Testis (tissue), 3 donors: Measurements from ENCODE around the gene KLHDC4. TPM values are rescaled to one million over a fixed set of nuclear protein-coding genes. Genes with fewer than 3 reads are reported as not detected.
A peak's percentile ranks its signal among the peaks of the same experiment; 100 is the strongest.
"Not testable (repeated sequence)": the region's sequence is repeated elsewhere in the genome, so short reads cannot be mapped to it uniquely, and the experiment has no call there.

ENCODE experiments used
- DNase-seq: peaks from one replicate; pipeline ENCODE4 v3.0.0-alpha.2; 2019
- H3K27ac ChIP-seq, 2 donors: fragments of 200-600 bp; sonication (generic); one replicate each; pipeline ENCODE4 v1.5.1; 2019
- H3K27me3 ChIP-seq: fragments of 200-600 bp; sonication (generic); one replicate; pipeline ENCODE4 v1.5.1; 2019
- H3K36me3 ChIP-seq: fragments of 200-600 bp; sonication (generic); one replicate; pipeline ENCODE4 v1.5.1; 2017; ENCODE audit warnings: low read depth; ENCODE audit errors: missing control alignments
- H3K4me1 ChIP-seq: fragments of 200-600 bp; sonication (generic); one replicate; pipeline ENCODE4 v1.5.1; 2019
- H3K4me3 ChIP-seq, 2 donors: fragments of 200-600 bp; sonication (generic); one replicate each; pipeline ENCODE4 v1.5.1; 2017 to 2019
- H3K9me3 ChIP-seq: fragments of 200-600 bp; sonication (generic); one replicate; pipeline ENCODE4 v1.5.1; 2017
- CTCF ChIP-seq, 3 experiments: fragments of 450-650 bp in 2 of 3; fragments of 200-600 bp in 1 of 3; sonication (generic) in 1 of 3; IDR thresholded peaks; one replicate each; pipeline ENCODE4 v1.5.1; 2016 to 2019; ENCODE audit warnings: antibody characterized with exemption in 3 of 3, mild to moderate bottlenecking in 2 of 3, moderate library complexity in 1 of 3
- POLR2A ChIP-seq: fragments of 450-650 bp; IDR thresholded peaks from one replicate; pipeline ENCODE4 v1.6.1; 2017; ENCODE audit warnings: antibody characterized with exemption, mild to moderate bottlenecking, moderate library complexity
- WGBS, 2 donors: methylation state at CpG; one replicate each; pipeline ENCODE4 v1.1.5; 2018; 5-methylcytosine and 5-hydroxymethylcytosine counted together
- intact Hi-C: fragments of 100-400 bp; cut with DNase I; formaldehyde crosslinking; loops from one replicate; pipeline ENCODE4 v1.15.1; 2023; ENCODE audit warnings: low total_unique reads
- polyA plus RNA-seq: library from polyadenylated mRNA; stranded (reverse); fragments of 350-450 nt; fragmentation: Illumina TruSeq; extraction: RNeasy Lipid Tissue Mini Kit (QIAGEN cat#74804); gene quantifications from one replicate; pipeline ENCODE4 v1.2.3, GENCODE V29; 2014; ENCODE audit warnings: low read depth, low replicate concordance; ENCODE audit not compliant: insufficient read depth
- total RNA-seq, 2 donors: library from RNA; depleted of rRNA; stranded (reverse); fragments of >200 nt; gene quantifications; one replicate each; pipeline ENCODE4 v1.2.3, GENCODE V29; 2016

Gene KLHDC4
- total and polyA plus RNA-seq, 3 donors from 2014 or later, result 60.6 to 130 (median 79.2) TPM

DNA sequence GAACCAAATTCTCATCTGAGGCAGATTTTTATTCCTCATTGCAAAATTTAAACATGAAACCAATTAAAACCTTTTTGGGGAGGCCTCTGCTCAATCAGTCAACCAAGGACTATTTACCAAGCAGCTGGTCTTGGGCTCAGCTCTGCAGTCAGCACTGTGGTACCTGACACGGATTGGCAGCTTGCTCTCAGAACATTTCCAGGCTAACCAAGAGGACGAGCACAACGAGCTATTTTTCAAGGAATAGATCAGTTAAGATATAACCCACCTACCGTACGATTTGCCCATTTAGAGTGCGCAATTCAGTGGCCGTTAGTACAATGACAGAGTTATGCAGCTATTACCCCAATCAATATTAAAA is 26.4 kb upstream of the KLHDC4 start:
- Histone ChIP-seq H3K27me3 (no peaks in the 10 kb centered on the region), H3K36me3 (no peaks in the 10 kb centered on the region), H3K27ac (no peak overlapping the region), H3K9me3 (no peaks in the 10 kb centered on the region), H3K4me1 (no peaks in the 10 kb centered on the region), H3K4me3 (no peak overlapping the region)
- WGBS, 2 donors, result 93% methylated on average over 7 of the region's 7 CpGs
- intact Hi-C loops, result no loop called here
- no peak for DNase-seq
- TF ChIP-seq POLR2A, result no peak
- no peak for TF ChIP-seq CTCF (IDR thresholded peaks at IDR 0.05)

GRCh38 chr16:87791295-87792204 is 25.8 kb upstream of the KLHDC4 start:
- DNase-seq, result no peak
- Histone ChIP-seq H3K27me3 (no peaks in the 10 kb centered on the region), H3K36me3 (no peaks in the 10 kb centered on the region), H3K27ac (no peak overlapping the region), H3K9me3 (no peaks in the 10 kb centered on the region), H3K4me1 (no peaks in the 10 kb centered on the region), H3K4me3 (no peak overlapping the region)
- TF ChIP-seq POLR2A (no peak), CTCF (IDR thresholded peaks at IDR 0.05) (no peak)
- intact Hi-C loops, result no loop called here
- 84 to 86% methylated on average over 17 to 31 of the region's 32 CpGs for WGBS, 2 donors

DNA sequence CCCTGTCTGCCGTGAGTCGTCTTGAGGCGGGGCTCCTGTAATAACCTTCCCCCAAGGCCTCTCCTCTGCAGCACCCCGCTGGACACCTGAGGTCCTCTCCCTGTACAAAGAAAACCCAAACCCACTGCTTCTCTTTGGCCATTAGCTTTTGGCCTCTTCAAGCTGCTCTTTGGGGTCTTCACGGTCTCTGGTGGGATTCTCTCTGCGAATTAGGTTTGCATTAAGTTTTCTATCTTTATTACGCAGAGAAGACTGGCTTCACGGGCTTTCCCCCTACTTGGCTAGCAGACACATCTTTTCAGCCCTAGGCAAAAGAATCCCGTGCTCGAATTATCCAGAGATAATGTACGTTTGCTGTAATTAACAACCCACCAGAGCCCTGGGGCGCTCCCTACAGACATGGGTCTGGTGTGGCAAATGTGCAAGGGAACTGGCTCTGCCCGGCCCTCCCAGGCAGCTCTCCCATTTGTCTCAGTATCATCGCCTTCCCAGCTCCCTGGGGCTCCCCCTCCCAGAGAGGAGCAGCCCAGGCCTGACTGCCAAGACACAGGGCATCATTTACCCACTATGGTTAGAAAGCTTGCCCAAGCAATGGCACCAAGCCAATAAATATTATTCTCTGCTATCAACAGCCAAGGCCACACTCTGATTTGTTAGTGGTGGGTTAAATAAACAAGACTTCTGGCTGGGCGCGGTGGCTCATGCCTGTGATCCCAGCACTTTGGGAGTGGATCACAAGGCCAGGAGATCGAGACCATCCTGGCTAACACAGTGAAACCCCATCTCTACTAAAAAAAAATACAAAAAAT is 24.7 kb upstream of the KLHDC4 start:
- H3K36me3 ChIP-seq, result no peaks in the 10 kb centered on the region
- TF ChIP-seq POLR2A (no peak), CTCF (IDR thresholded peaks at IDR 0.05) (no peak)
- no peaks in the 10 kb centered on the region for H3K27me3 ChIP-seq
- intact Hi-C loops, result no loop called here
- WGBS, 2 donors, result 74 to 80% methylated on average over 17 of the region's 17 CpGs
- H3K27ac ChIP-seq, result no peak overlapping the region
- H3K4me3 ChIP-seq, result no peak overlapping the region
- peak; percentile 52 for DNase-seq
- no peaks in the 10 kb centered on the region for H3K4me1 ChIP-seq
- no peaks in the 10 kb centered on the region for H3K9me3 ChIP-seq

DNA sequence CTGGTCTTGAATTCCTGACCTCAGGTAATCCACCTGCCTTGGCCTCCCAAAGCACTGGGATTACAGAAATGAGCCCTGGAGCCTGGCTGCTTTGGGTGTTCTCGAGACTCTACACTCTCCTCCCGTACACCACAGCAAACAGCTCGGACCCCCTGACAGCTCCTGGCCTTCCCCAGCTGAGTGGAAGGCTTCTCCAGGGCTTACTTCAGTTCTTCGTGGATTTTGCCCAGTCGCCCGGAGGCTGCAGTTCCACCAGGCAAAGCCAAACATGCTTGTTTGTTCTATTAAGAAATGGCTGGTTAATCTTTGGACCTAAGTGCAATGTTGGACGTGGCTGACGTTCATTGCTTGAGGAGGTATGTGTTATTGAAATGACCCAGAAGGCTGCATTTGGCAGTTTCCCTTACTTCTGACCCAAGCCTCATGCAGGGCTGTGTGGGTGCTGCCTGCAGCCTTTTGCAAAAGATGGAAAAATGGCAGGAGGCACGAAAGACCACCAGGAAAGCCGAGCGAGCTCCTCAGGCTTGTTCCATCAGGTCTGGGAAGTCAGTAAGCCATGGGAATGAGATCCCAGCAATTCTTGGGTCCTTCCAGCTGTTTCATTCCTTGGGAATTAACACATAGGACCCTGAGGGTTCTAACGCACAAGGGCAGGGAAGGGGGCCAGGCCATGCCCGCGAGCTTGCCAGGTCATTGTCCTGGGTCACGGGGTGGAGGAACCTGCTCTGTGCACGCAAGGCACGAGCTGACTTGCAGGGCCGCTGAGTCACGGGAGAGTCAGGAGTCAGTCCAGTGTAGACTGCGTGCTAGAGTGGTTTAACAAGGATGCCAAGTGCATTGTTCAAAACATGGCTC is 23.9 kb upstream of the KLHDC4 start:
- no peaks in the 10 kb centered on the region for H3K9me3 ChIP-seq
- no peaks in the 10 kb centered on the region for H3K36me3 ChIP-seq
- no peak overlapping the region for H3K4me3 ChIP-seq
- peaks cover 7% of the 10 kb centered on the region for H3K4me1 ChIP-seq
- intact Hi-C loops, result loop anchor here (10.0 kb wide), 1 partner anchor 85 kb away; no protein-coding TSS in a partner anchor
- TF ChIP-seq POLR2A, result no peak
- TF ChIP-seq CTCF (IDR thresholded peaks at IDR 0.05), result no peak
- H3K27me3 ChIP-seq, result no peaks in the 10 kb centered on the region
- no peak for DNase-seq
- no peak overlapping the region for H3K27ac ChIP-seq
- WGBS, 2 donors, result 89 to 92% methylated on average over 18 to 20 of the region's 20 CpGs

- not testable (repeated sequence) for DNase-seq, H3K4me3 ChIP-seq, H3K9me3 ChIP-seq, H3K27ac ChIP-seq, H3K27me3 ChIP-seq, H3K4me1 ChIP-seq, H3K36me3 ChIP-seq
- WGBS, 2 donors, result 92 to 94% methylated on average over 10 of the region's 10 CpGs
- intact Hi-C loops, result loop anchor here (10.0 kb wide), 1 partner anchor 86 kb away; no protein-coding TSS in a partner anchor
These were observed 23.1 kb upstream of the KLHDC4 start for GRCh38 chr16:87788730-87789436.

GRCh38 chr16:87787451-87788091 is 21.8 kb upstream of the KLHDC4 start:
- not testable (repeated sequence) for H3K4me3 ChIP-seq, H3K9me3 ChIP-seq, DNase-seq, H3K27me3 ChIP-seq, H3K4me1 ChIP-seq, H3K27ac ChIP-seq, H3K36me3 ChIP-seq
- WGBS, 2 donors, result 92% methylated on average over 2 of the region's 2 CpGs; no CpG with 5 or more reads in 1 of the 2 donors
- intact Hi-C loops, result loop anchor here (10.0 kb wide), 1 partner anchor 87 kb away; no protein-coding TSS in a partner anchor
